ENCODE results near the gene ATAD3B. TPM values are rescaled to one million over a fixed set of nuclear protein-coding genes. Genes with fewer than 3 reads are reported as not detected.
A peak's percentile ranks its signal among the peaks of the same experiment; 100 is the strongest.

The ATAD3B gene
- total RNA-seq, 1 donor from 2014 or later, result 47.4 TPM

- H3K27me3 Mint-ChIP-seq, result peaks cover 17% of the 10 kb centered on the region
- ChIA-PET POLR2A (no interaction called here), CTCF (no interaction called here)
- H3K4me3 Mint-ChIP-seq, result peak overlapping the region; percentile 24
- no peak for TF ChIP-seq CTCF (IDR thresholded peaks at IDR 0.05)
- no peak for ATAC-seq (ENCODE audit: low read depth)
- no peaks in the 10 kb centered on the region for H3K9me3 Mint-ChIP-seq
- DNase-seq, result no peak
- peaks cover 21% of the 10 kb centered on the region for H3K4me1 Mint-ChIP-seq
- no peaks in the 10 kb centered on the region for H3K36me3 Mint-ChIP-seq (ENCODE audit: low read depth)
- intact Hi-C loops (cut with micrococcal nuclease), result no loop called here
- no peak overlapping the region for H3K27ac Mint-ChIP-seq
These were observed 34.9 kb upstream of the ATAD3B start for GRCh38 chr1:1436630-1437032.

GRCh38 chr1:1437033-1437903, 34.3 kb upstream of the ATAD3B start:
- Mint-ChIP-seq H3K9me3 (no peaks in the 10 kb centered on the region), H3K36me3 (ENCODE audit: low read depth) (no peaks in the 10 kb centered on the region), H3K4me3 (no peak overlapping the region), H3K27me3 (peaks cover 17% of the 10 kb centered on the region), H3K4me1 (peaks cover 22% of the 10 kb centered on the region), H3K27ac (no peak overlapping the region)
- intact Hi-C loops (cut with micrococcal nuclease), result no loop called here
- CTCF ChIA-PET, result no interaction called here
- no peak for TF ChIP-seq CTCF (IDR thresholded peaks at IDR 0.05)
- POLR2A ChIA-PET, result no interaction called here
- DNase-seq, result no peak
- no peak for ATAC-seq (ENCODE audit: low read depth)

GRCh38 chr1:1437904-1438376, 33.6 kb upstream of the ATAD3B start:
- POLR2A ChIA-PET, result interaction anchor here (1.2 kb wide), 1 partner anchor 9 kb away, joined by 6 read pairs; no protein-coding TSS in a partner anchor
- H3K36me3 Mint-ChIP-seq (ENCODE audit: low read depth), result no peaks in the 10 kb centered on the region
- H3K9me3 Mint-ChIP-seq, result no peaks in the 10 kb centered on the region
- peaks cover 22% of the 10 kb centered on the region for H3K4me1 Mint-ChIP-seq
- no peak for TF ChIP-seq CTCF (IDR thresholded peaks at IDR 0.05)
- ATAC-seq (ENCODE audit: low read depth), result no peak
- CTCF ChIA-PET, result no interaction called here
- intact Hi-C loops (cut with micrococcal nuclease), result no loop called here
- H3K4me3 Mint-ChIP-seq, result no peak overlapping the region
- no peak for DNase-seq
- H3K27ac Mint-ChIP-seq, result no peak overlapping the region
- peaks cover 14% of the 10 kb centered on the region for H3K27me3 Mint-ChIP-seq

- no peak overlapping the region for H3K27ac Mint-ChIP-seq
- ChIA-PET POLR2A (interaction anchor here (1.2 kb wide), 1 partner anchor 9 kb away, joined by 6 read pairs; no protein-coding TSS in a partner anchor), CTCF (no interaction called here)
- no peaks in the 10 kb centered on the region for H3K36me3 Mint-ChIP-seq (ENCODE audit: low read depth)
- ATAC-seq (ENCODE audit: low read depth), result no peak
- H3K9me3 Mint-ChIP-seq, result no peaks in the 10 kb centered on the region
- H3K4me1 Mint-ChIP-seq, result peaks cover 20% of the 10 kb centered on the region
- no peak for TF ChIP-seq CTCF (IDR thresholded peaks at IDR 0.05)
- DNase-seq, result no peak
- intact Hi-C loops (cut with micrococcal nuclease), result no loop called here
- no peak overlapping the region for H3K4me3 Mint-ChIP-seq
- peaks cover 14% of the 10 kb centered on the region for H3K27me3 Mint-ChIP-seq
These were observed 32.8 kb upstream of the ATAD3B start for GRCh38 chr1:1438531-1439381.
